SK-N-SH (cell line): ENCODE results near the gene HOXA10. TPM values are rescaled to one million over a fixed set of nuclear protein-coding genes. Genes with fewer than 3 reads are reported as not detected.

Experiments used
- CTCF ChIA-PET: fragments of 300-600, 350-600 bp; formaldehyde crosslinking; extraction: SDS; loops from one replicate; lab custom pipeline; 2021; lab: Yijun Ruan, JAX
- POLR2A ChIA-PET: fragments of 350-600 bp; sonication (Branson Sonifier 250); formaldehyde crosslinking; extraction: SDS; loops from one replicate; lab custom pipeline; 2020; ENCODE audit warnings: antibody characterized with exemption, inconsistent platforms; lab: Yijun Ruan, JAX
- DNase-seq: peaks from one replicate; pipeline ENCODE4 v3.0.0; 2012
- H2AFZ ChIP-seq: fragments of 200-600 bp; sonication (generic); 2 replicates; pipeline ENCODE4 v1.8.1; 2016; ENCODE audit warnings: antibody characterized with exemption, mild to moderate bottlenecking, low read depth
- H3F3A ChIP-seq: fragments of 200-600 bp; sonication (generic); replicated peaks from 2 replicates; pipeline ENCODE3; 2016; ENCODE audit warnings: antibody characterized with exemption, mild to moderate bottlenecking; ENCODE audit not compliant: insufficient read depth
- H3K27ac ChIP-seq, 2 experiments: fragments of 200-500 bp in 1 of 2; fragments of 200-600 bp in 1 of 2; sonication (Bioruptor generic) in 1 of 2; sonication (generic), shearing (Covaris generic) in 1 of 2; 2 replicates each; pipeline versions ENCODE4 v1.5.1 to v1.6.1; 2014 to 2016; ENCODE audit warnings: low read depth in 2 of 2, inconsistent platforms in 1 of 2, low read length in 1 of 2, mild to moderate bottlenecking in 1 of 2, mixed read lengths in 1 of 2
- H3K27me3 ChIP-seq: fragments of 200-600 bp; sonication (generic), shearing (Covaris generic); 2 replicates; pipeline ENCODE4 v1.6.1; 2016; ENCODE audit warnings: mixed run types; ENCODE audit not compliant: insufficient read depth
- H3K36me3 ChIP-seq, 2 experiments: fragments of 200-500 bp in 1 of 2; fragments of 200-600 bp in 1 of 2; sonication (Bioruptor generic) in 1 of 2; sonication (generic) in 1 of 2; replicated peaks in 1 of 2; 2 replicates each; pipeline versions ENCODE3 to v1.5.1; 2014 to 2016; ENCODE audit warnings: low read length in 1 of 2, mild to moderate bottlenecking in 1 of 2; ENCODE audit not compliant: insufficient read depth in 2 of 2, control insufficient read depth in 1 of 2
- H3K4me1 ChIP-seq, 2 experiments: fragments of 200-500 bp in 1 of 2; fragments of 200-600 bp in 1 of 2; sonication (Bioruptor generic) in 1 of 2; sonication (generic), shearing (Covaris generic) in 1 of 2; 2 replicates each; pipeline versions ENCODE4 v1.5.1 to v1.6.1; 2014 to 2016; ENCODE audit warnings: low read depth in 1 of 2, low read length in 1 of 2, mixed run types in 1 of 2; ENCODE audit not compliant: insufficient read depth in 2 of 2, control insufficient read depth in 1 of 2
- H3K4me2 ChIP-seq: fragments of 200-600 bp; sonication (generic), shearing (Covaris generic); 2 replicates; pipeline ENCODE4 v1.6.1; 2017; ENCODE audit warnings: mixed run types
- H3K4me3 ChIP-seq, 2 experiments: fragments of 200-500 bp in 1 of 2; fragments of 200-600 bp in 1 of 2; sonication (Bioruptor generic) in 1 of 2; sonication (generic), shearing (Covaris generic) in 1 of 2; 2 replicates each; pipeline versions ENCODE4 v1.5.1 to v1.8.1; 2014 to 2016; ENCODE audit warnings: low read depth in 2 of 2, inconsistent platforms in 1 of 2, low read length in 1 of 2, mild to moderate bottlenecking in 1 of 2, mixed read lengths in 1 of 2, moderate library complexity in 1 of 2
- H3K79me2 ChIP-seq: fragments of 200-600 bp; sonication (generic); 2 replicates; pipeline ENCODE4 v1.8.1; 2017; ENCODE audit warnings: mild to moderate bottlenecking; ENCODE audit not compliant: insufficient read depth
- H3K9ac ChIP-seq: fragments of 200-600 bp; sonication (generic); 2 replicates; pipeline ENCODE4 v1.6.1; 2017; ENCODE audit warnings: mixed run types
- H3K9me2 ChIP-seq: fragments of 200-600 bp; sonication (generic); 2 replicates; pipeline ENCODE4 v1.6.1; 2017; ENCODE audit warnings: mixed run types
- H3K9me3 ChIP-seq: fragments of 200-600 bp; sonication (generic); 2 replicates; pipeline ENCODE4 v1.6.1; 2017; ENCODE audit warnings: mixed run types, mild to moderate bottlenecking, moderate library complexity
- H4K20me1 ChIP-seq: fragments of 200-600 bp; sonication (generic); 2 replicates; pipeline ENCODE4 v1.6.1; 2017; ENCODE audit warnings: mild to moderate bottlenecking, mixed run types; ENCODE audit not compliant: insufficient read depth
- CTCF ChIP-seq: fragments of 200-600 bp; sonication (generic); IDR thresholded peaks from 2 replicates; pipeline ENCODE4 v1.6.1; 2017; ENCODE audit warnings: antibody characterized with exemption, mild to moderate bottlenecking, moderate library complexity
- ELF1 ChIP-seq: IDR thresholded peaks from 2 replicates; pipeline ENCODE4 v1.4.0; 2012
- FOSL2 ChIP-seq: IDR thresholded peaks from 2 replicates; pipeline ENCODE4 v1.4.0; 2012; ENCODE audit warnings: low read depth, mild to moderate bottlenecking, moderate library complexity, borderline replicate concordance
- FOXJ3 ChIP-seq: sonication (generic); formaldehyde crosslinking; IDR thresholded peaks from 2 replicates; pipeline ENCODE4 v1.5.1; 2020; ENCODE audit warnings: mild to moderate bottlenecking, missing genetic modification reagents
- FOXM1 ChIP-seq: IDR thresholded peaks from 2 replicates; pipeline ENCODE4 v1.4.0; 2012; ENCODE audit warnings: low read depth, mild to moderate bottlenecking
- GATA2 ChIP-seq: sonication (generic); formaldehyde crosslinking; IDR thresholded peaks from 2 replicates; pipeline ENCODE4 v1.5.0; 2020; ENCODE audit warnings: mild to moderate bottlenecking, missing genetic modification reagents
- JUND ChIP-seq: IDR thresholded peaks from 2 replicates; pipeline ENCODE4 v1.4.0; 2012
- MAX ChIP-seq: IDR thresholded peaks from 2 replicates; pipeline ENCODE4 v1.4.0; 2012; ENCODE audit warnings: low read depth
- MXI1 ChIP-seq: IDR thresholded peaks from 2 replicates; pipeline ENCODE4 v1.6.1; 2012; ENCODE audit warnings: mild to moderate bottlenecking, low read depth, low read length, improper control_type of control experiment
- NFIC ChIP-seq: IDR thresholded peaks from 2 replicates; pipeline ENCODE4 v1.4.0; 2012; ENCODE audit warnings: borderline replicate concordance
- PBX3 ChIP-seq: IDR thresholded peaks from 2 replicates; pipeline ENCODE4; 2012
- POLR2AphosphoS5 ChIP-seq: IDR thresholded peaks from 2 replicates; pipeline ENCODE4 v1.6.1; 2012; ENCODE audit warnings: low read depth, low read length
- RCOR1 ChIP-seq: fragments of 150-350 bp; IDR thresholded peaks from 2 replicates; pipeline ENCODE4 v1.6.1; 2017; ENCODE audit warnings: antibody characterized with exemption, low read length
- SIN3A ChIP-seq: IDR thresholded peaks from 2 replicates; pipeline ENCODE4 v1.6.1; 2012; ENCODE audit warnings: low read depth, mild to moderate bottlenecking, low read length, moderate library complexity, borderline replicate concordance
- TCF12 ChIP-seq: IDR thresholded peaks from 2 replicates; pipeline ENCODE4 v1.4.0; 2012
- USF1 ChIP-seq: IDR thresholded peaks from 2 replicates; pipeline ENCODE4 v1.4.0; 2012; ENCODE audit warnings: low read depth, borderline replicate concordance
- USF2 ChIP-seq: fragments of 150-350 bp; IDR thresholded peaks from 2 replicates; pipeline ENCODE4 v1.6.1; 2017; ENCODE audit warnings: antibody characterized with exemption, low read length, low read depth, borderline replicate concordance
- WGBS: methylation state at CpG from one replicate; pipeline ENCODE4 v1.1.6; 2017; ENCODE audit warnings: low lambda C conversion rate; 5-methylcytosine and 5-hydroxymethylcytosine counted together
- polyA plus RNA-seq, 3 experiments: library from polyadenylated mRNA; depleted of rRNA; stranded (reverse); fragments of >200 nt; gene quantifications; 2 replicates each; pipeline ENCODE4 v1.2.3, GENCODE V29; 2012

The HOXA10 gene
- polyA plus RNA-seq, 1 of the 3 experiments (the other 2 are of a cell fraction), result not detected

- DNase-seq, result no peak
- CTCF ChIA-PET, result interaction anchor here (0.9 to 8.7 kb wide), 20 partner anchors 7 to 885 kb away, joined by 3 to 81 read pairs (median 8); partner anchors contain the start of gene HOXA13
- Histone ChIP-seq H3K4me3 (no peak overlapping the region), H3K9me2 (no peaks in the 10 kb centered on the region), H3F3A (no peaks in the 10 kb centered on the region), H3K9ac (no peak overlapping the region), H3K79me2 (no peaks in the 10 kb centered on the region), H3K4me2 (no peak overlapping the region), H3K27ac (no peak overlapping the region), H2AFZ (no peak overlapping the region), H3K27me3 (peaks cover 97% of the 10 kb centered on the region), H3K9me3 (no peaks in the 10 kb centered on the region)
- POLR2A ChIA-PET, result no interaction called here
- 0 out of 2 replicates have a peak, but pooled peaks have one; percentile 20 for TF ChIP-seq POLR2AphosphoS5
- no peak for TF ChIP-seq FOSL2
- no peak for TF ChIP-seq FOXJ3
- TF ChIP-seq CTCF, result no peak
- 0 out of 2 replicates have a peak, but pooled peaks have one; percentile 16 for TF ChIP-seq USF1
- TF ChIP-seq, all 33 proteins: peak for 2
- no peaks in the 10 kb centered on the region for H3K36me3 ChIP-seq
- H4K20me1 ChIP-seq, result no peaks in the 10 kb centered on the region; the same call in 1 of the 2 replicates
- peaks cover 0 to 14% of the 10 kb centered on the region in 2 experiments; a peak in 1 of 4 replicates for H3K4me1 ChIP-seq
- 12% methylated on average over 3 of the region's 3 CpGs for WGBS
Observed at GRCh38 chr7:27211764-27212204, 37.7 kb upstream of the HOXA10 start.

GRCh38 chr7:27211084-27211446 lies 36.9 kb upstream of the HOXA10 start:
- Histone ChIP-seq H2AFZ (no peak overlapping the region), H4K20me1 (no peaks in the 10 kb centered on the region; the same call in 1 of the 2 replicates), H3K36me3 (no peaks in the 10 kb centered on the region), H3K79me2 (no peaks in the 10 kb centered on the region), H3K4me2 (no peak overlapping the region; the same call in 1 of the 2 replicates), H3K4me3 (peak overlapping the region in 1 of 2 experiments; percentile 50; a peak in 1 of 4 replicates), H3K9me3 (no peaks in the 10 kb centered on the region), H3K9me2 (no peaks in the 10 kb centered on the region), H3K27ac (no peak overlapping the region), H3F3A (no peaks in the 10 kb centered on the region), H3K9ac (no peak overlapping the region), H3K4me1 (peaks cover 0 to 14% of the 10 kb centered on the region in 2 experiments; a peak in 1 of 4 replicates), H3K27me3 (peaks cover 97% of the 10 kb centered on the region)
- ChIA-PET CTCF (interaction anchor here (0.7 to 8.7 kb wide), 50 partner anchors 8 to 886 kb away, joined by 3 to 81 read pairs (median 5); partner anchors contain the start of genes EVX1, HIBADH, HOXA10 and HOXA13), POLR2A (no interaction called here)
- DNase-seq, result no peak
- 92% methylated on average over 1 of the region's 1 CpG for WGBS
- no peak for TF ChIP-seq TCF12
- no peak for TF ChIP-seq MXI1
- TF ChIP-seq FOXM1, result no peak
- no peak for TF ChIP-seq ELF1
- TF ChIP-seq SIN3A, result no peak
- TF ChIP-seq FOSL2, result no peak
- no peak for TF ChIP-seq RCOR1
- no peak for TF ChIP-seq USF2
- TF ChIP-seq JUND, result no peak
- no peak for TF ChIP-seq NFIC
- TF ChIP-seq PBX3, result no peak
- no peak for TF ChIP-seq MAX
- TF ChIP-seq CTCF, result no peak
- no peak for TF ChIP-seq GATA2 (CRISPR knock-in tag)
